ENCODE results near the gene SCLY. TPM values are rescaled to one million over a fixed set of nuclear protein-coding genes. Genes with fewer than 3 reads are reported as not detected.

Gene SCLY
- total and polyA plus RNA-seq, 2 of the 13 experiments (the other 11 are each of a cell fraction or from before 2014, with no cell fraction given), result 27.9 to 38.6 TPM

DNA sequence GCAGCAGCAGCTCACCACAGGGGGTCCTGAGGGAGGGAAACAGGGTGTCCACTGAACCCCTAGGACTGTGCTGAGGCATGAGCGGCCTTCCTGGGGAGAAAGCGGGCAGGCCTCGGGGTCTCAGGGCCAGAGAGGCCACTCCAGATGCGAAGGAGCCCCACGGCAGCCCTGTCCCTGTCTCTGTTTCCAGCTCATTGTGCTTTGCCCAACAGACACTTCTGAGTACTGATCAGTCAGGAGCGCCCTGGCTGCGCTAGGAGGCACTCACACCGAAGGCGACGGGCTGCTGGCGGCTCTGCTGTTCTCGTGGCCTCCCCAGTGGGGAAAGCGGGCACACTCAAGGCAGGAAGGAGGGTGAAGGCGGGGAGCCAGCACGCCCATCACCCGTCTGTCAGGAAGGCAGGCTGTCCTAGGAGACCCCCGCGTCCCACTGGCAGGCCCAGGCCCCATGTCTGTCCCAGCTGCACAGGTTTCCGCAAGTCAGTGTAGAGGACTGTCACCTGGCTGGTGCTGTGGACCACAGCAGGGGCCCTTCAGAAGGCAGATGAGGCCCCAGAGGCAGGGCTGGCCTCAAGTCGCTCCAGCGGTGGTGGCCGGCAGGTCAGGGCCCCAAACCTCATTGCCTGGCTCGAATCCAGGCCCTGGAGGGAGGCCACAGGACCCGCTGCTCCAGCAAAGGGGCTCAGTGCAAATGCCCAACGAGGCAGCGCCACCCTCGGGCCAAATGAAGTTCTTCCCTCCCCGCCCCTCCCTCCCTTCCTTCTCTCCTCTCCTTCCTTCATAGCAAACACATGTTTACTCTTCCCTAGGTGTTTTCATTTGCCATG lies 46.1 kb downstream of the SCLY start (continued):
- no peak for TF ChIP-seq ATAD3A (CRISPR knock-in tag; IDR thresholded peaks at IDR 0.05)
- TF ChIP-seq TGIF2 (CRISPR knock-in tag; IDR thresholded peaks at IDR 0.05), result no peak
- TF ChIP-seq HOXA5 (CRISPR knock-in tag; IDR thresholded peaks at IDR 0.05), result no peak; the same call in 1 of the 2 replicates
- TF ChIP-seq, protein P1, sequence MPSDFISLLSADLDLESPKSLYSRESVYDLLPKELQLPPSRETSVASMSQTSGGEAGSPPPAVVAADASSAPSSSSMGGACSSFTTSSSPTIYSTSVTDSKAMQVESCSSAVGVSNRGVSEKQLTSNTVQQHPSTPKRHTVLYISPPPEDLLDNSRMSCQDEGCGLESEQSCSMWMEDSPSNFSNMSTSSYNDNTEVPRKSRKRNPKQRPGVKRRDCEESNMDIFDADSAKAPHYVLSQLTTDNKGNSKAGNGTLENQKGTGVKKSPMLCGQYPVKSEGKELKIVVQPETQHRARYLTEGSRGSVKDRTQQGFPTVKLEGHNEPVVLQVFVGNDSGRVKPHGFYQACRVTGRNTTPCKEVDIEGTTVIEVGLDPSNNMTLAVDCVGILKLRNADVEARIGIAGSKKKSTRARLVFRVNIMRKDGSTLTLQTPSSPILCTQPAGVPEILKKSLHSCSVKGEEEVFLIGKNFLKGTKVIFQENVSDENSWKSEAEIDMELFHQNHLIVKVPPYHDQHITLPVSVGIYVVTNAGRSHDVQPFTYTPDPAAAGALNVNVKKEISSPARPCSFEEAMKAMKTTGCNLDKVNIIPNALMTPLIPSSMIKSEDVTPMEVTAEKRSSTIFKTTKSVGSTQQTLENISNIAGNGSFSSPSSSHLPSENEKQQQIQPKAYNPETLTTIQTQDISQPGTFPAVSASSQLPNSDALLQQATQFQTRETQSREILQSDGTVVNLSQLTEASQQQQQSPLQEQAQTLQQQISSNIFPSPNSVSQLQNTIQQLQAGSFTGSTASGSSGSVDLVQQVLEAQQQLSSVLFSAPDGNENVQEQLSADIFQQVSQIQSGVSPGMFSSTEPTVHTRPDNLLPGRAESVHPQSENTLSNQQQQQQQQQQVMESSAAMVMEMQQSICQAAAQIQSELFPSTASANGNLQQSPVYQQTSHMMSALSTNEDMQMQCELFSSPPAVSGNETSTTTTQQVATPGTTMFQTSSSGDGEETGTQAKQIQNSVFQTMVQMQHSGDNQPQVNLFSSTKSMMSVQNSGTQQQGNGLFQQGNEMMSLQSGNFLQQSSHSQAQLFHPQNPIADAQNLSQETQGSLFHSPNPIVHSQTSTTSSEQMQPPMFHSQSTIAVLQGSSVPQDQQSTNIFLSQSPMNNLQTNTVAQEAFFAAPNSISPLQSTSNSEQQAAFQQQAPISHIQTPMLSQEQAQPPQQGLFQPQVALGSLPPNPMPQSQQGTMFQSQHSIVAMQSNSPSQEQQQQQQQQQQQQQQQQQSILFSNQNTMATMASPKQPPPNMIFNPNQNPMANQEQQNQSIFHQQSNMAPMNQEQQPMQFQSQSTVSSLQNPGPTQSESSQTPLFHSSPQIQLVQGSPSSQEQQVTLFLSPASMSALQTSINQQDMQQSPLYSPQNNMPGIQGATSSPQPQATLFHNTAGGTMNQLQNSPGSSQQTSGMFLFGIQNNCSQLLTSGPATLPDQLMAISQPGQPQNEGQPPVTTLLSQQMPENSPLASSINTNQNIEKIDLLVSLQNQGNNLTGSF (CRISPR knock-in tag; IDR thresholded peaks at IDR 0.05), result no peak
- no peak for TF ChIP-seq MED13 (CRISPR knock-in tag; IDR thresholded peaks at IDR 0.05)
- TF ChIP-seq MAZ (IDR thresholded peaks at IDR 0.05; ENCODE audit: borderline replicate concordance, low read depth, low read length), result peak; percentile 54; the same call in 1 of the 2 replicates
- TF ChIP-seq MAZ (CRISPR knock-in tag; IDR thresholded peaks at IDR 0.05; ENCODE audit: low read depth), result peak; percentile 10
- TF ChIP-seq ZNF296 (CRISPR knock-in tag; conservative IDR thresholded peaks at IDR 0.05), result 0 out of 2 replicates have a peak, but pooled peaks have one; percentile 29
- no peak for TF ChIP-seq MATR3 (CRISPR knock-in tag; IDR thresholded peaks at IDR 0.05)
- TF ChIP-seq ZNF101 (CRISPR knock-in tag; IDR thresholded peaks at IDR 0.05; ENCODE audit: borderline replicate concordance, low read depth), result no peak
- TF ChIP-seq ZFP90 (CRISPR knock-in tag; IDR thresholded peaks at IDR 0.05; ENCODE audit: borderline replicate concordance), result no peak
- no peak; the same call in 1 of the 2 replicates for TF ChIP-seq BCL6 (CRISPR knock-in tag; IDR thresholded peaks at IDR 0.05)
- TF ChIP-seq ZNF367 (CRISPR knock-in tag; IDR thresholded peaks at IDR 0.05; ENCODE audit: borderline replicate concordance), result no peak
- no peak for TF ChIP-seq NR2C2 (CRISPR knock-in tag; IDR thresholded peaks at IDR 0.05; ENCODE audit: borderline replicate concordance)
- TF ChIP-seq RFX3 (CRISPR knock-in tag; IDR thresholded peaks at IDR 0.05), result no peak
- TF ChIP-seq ZNF570 (CRISPR knock-in tag; IDR thresholded peaks at IDR 0.05; ENCODE audit: borderline replicate concordance), result no peak
- 0 out of 2 replicates have a peak, but pooled peaks have one; percentile 39 for TF ChIP-seq BRD4 (CRISPR knock-in tag; IDR thresholded peaks at IDR 0.05)
- TF ChIP-seq ZNF235 (CRISPR knock-in tag; IDR thresholded peaks at IDR 0.05; ENCODE audit: borderline replicate concordance), result no peak
- no peak for TF ChIP-seq TOPORS (CRISPR knock-in tag; IDR thresholded peaks at IDR 0.05)
- no peak for TF ChIP-seq SP2 (CRISPR knock-in tag; IDR thresholded peaks at IDR 0.05)
- TF ChIP-seq MYNN (CRISPR knock-in tag; IDR thresholded peaks at IDR 0.05; ENCODE audit: low read depth), result no peak
- TF ChIP-seq MAX (IDR thresholded peaks at IDR 0.05), result no peak
- TF ChIP-seq ZNF350 (CRISPR knock-in tag; IDR thresholded peaks at IDR 0.05; ENCODE audit: borderline replicate concordance, low read depth), result peak; percentile 15
- no peak for TF ChIP-seq SIX4 (CRISPR knock-in tag; IDR thresholded peaks at IDR 0.05)
- TF ChIP-seq ZNF549 (CRISPR knock-in tag; IDR thresholded peaks at IDR 0.05), result no peak
- peak; percentile 84 for TF ChIP-seq ZNF740 (CRISPR knock-in tag; IDR thresholded peaks at IDR 0.05)
- no peak for TF ChIP-seq GTF3A (CRISPR knock-in tag; conservative IDR thresholded peaks at IDR 0.05)
